Testis (tissue), 2 donors: ENCODE measurements around the gene PEAR1.

Source experiments
- CTCF ChIP-seq, 3 experiments: fragments of 450-650 bp in 2 of 3; fragments of 200-600 bp in 1 of 3; sonication (generic) in 1 of 3; IDR thresholded peaks; one replicate each; pipeline ENCODE4 v1.5.1; 2016 to 2019; ENCODE audit warnings: antibody characterized with exemption in 3 of 3, mild to moderate bottlenecking in 2 of 3, moderate library complexity in 1 of 3
- POLR2A ChIP-seq: fragments of 450-650 bp; IDR thresholded peaks from one replicate; pipeline ENCODE4 v1.6.1; 2017; ENCODE audit warnings: antibody characterized with exemption, mild to moderate bottlenecking, moderate library complexity

DNA sequence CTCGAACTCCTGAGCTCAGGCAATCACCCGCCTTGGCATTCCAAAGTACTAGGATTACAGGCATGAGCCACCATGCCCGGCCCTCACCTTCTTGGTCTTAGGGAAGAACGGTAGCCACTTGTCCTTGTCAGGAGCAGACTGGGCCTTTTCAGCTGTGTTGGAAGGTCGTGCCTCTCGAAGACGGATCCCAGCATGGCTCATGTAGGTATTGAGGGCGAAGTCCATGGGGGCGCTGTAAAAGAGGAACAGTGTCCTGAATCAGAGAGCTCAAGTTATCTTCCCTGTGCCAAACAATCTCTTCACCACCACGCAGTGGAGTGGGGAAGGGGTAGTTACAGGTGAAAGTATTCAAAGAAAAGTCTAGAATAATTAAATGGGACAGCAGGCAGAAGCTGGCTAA is 62.8 kb downstream of the PEAR1 start:
- TF ChIP-seq CTCF (IDR thresholded peaks at IDR 0.05): no peak
- no peak for TF ChIP-seq POLR2A
